Smooth muscle cell (in vitro differentiated cells): Measurements from ENCODE around the gene ACVR1. TPM values are rescaled to one million over a fixed set of nuclear protein-coding genes. Genes with fewer than 3 reads are reported as not detected.

Experiments used
- DNase-seq: peaks from one replicate; lab custom pipeline; 2025; ENCODE audit not compliant: unreplicated experiment; lab: John Stamatoyannopoulos, UW
- H2AFZ ChIP-seq: fragments of 200-600 bp; sonication (generic); 2 replicates; pipeline ENCODE4 v1.6.0; 2016; ENCODE audit warnings: antibody characterized with exemption, low read depth, mild to moderate bottlenecking
- H3F3A ChIP-seq: fragments of 200-600 bp; sonication (generic); 2 replicates; pipeline ENCODE4 v1.6.0; 2017; ENCODE audit warnings: antibody characterized with exemption, low read depth
- H3K27ac ChIP-seq: fragments of 200-600 bp; sonication (generic); 2 replicates; pipeline ENCODE4 v1.5.1; 2016; ENCODE audit warnings: low read depth, mild to moderate bottlenecking
- H3K27me3 ChIP-seq: fragments of 200-600 bp; sonication (generic); 2 replicates; pipeline ENCODE4 v1.6.1; 2016; ENCODE audit warnings: low read depth, mild to moderate bottlenecking
- H3K36me3 ChIP-seq: fragments of 200-600 bp; sonication (generic); 2 replicates; pipeline ENCODE4 v1.5.1; 2016; ENCODE audit warnings: low read depth
- H3K4me1 ChIP-seq: fragments of 200-600 bp; sonication (generic); 2 replicates; pipeline ENCODE4 v1.5.1; 2016; ENCODE audit warnings: low read depth
- H3K4me2 ChIP-seq: fragments of 200-600 bp; sonication (generic); 2 replicates; pipeline ENCODE4 v1.6.0; 2016; ENCODE audit warnings: mild to moderate bottlenecking
- H3K4me3 ChIP-seq: fragments of 200-600 bp; sonication (generic); 2 replicates; pipeline ENCODE4 v1.5.1; 2016; ENCODE audit warnings: mild to moderate bottlenecking
- H3K79me2 ChIP-seq: fragments of 200-600 bp; sonication (generic); 2 replicates; pipeline ENCODE4 v1.6.0; 2016; ENCODE audit warnings: low read depth, mild to moderate bottlenecking
- H3K9ac ChIP-seq: fragments of 200-600 bp; sonication (generic); 2 replicates; pipeline ENCODE4 v1.6.0; 2016; ENCODE audit warnings: low read depth
- H3K9me3 ChIP-seq: fragments of 200-600 bp; sonication (generic); replicated peaks from 2 replicates; pipeline ENCODE4 v1.5.1; 2016; ENCODE audit warnings: low read depth
- H4K20me1 ChIP-seq: fragments of 200-600 bp; sonication (generic); 2 replicates; pipeline ENCODE4 v1.6.0; 2016; ENCODE audit warnings: low read depth
- CTCF ChIP-seq: fragments of 200-600 bp; sonication (generic); IDR thresholded peaks from 2 replicates; pipeline ENCODE4 v1.5.1; 2017; ENCODE audit warnings: borderline replicate concordance, mild to moderate bottlenecking, antibody characterized with exemption; ENCODE audit not compliant: insufficient read depth, poor library complexity, severe bottlenecking
- WGBS: methylation state at CpG from one replicate; pipeline ENCODE4 v1.1.7; 2016; ENCODE audit warnings: low lambda C conversion rate; 5-methylcytosine and 5-hydroxymethylcytosine counted together
- polyA plus RNA-seq: library from polyadenylated mRNA; unstranded; fragments of >200 nt; fragmentation: Nextera tagmentation; extraction: Ambion mirVana; gene quantifications from 2 replicates; pipeline ENCODE4 v1.2.1, GENCODE V29; 2016
- total RNA-seq: library from RNA; depleted of rRNA; stranded (reverse); fragments of >200 nt; gene quantifications from 2 replicates; pipeline ENCODE4 v1.2.3, GENCODE V29; 2014

Gene ACVR1
- total and polyA plus RNA-seq, 2 experiments from 2014 or later, result 27.2 to 32.7 TPM

GRCh38 chr2:157837851-157838441, 38.2 kb downstream of the ACVR1 start:
- Histone ChIP-seq H4K20me1 (peaks cover 40% of the 10 kb centered on the region), H3F3A (peaks cover 31% of the 10 kb centered on the region), H3K27ac (peak overlapping the region; percentile 98), H3K36me3 (no peaks in the 10 kb centered on the region), H3K4me2 (peak overlapping the region; percentile 87), H3K27me3 (no peaks in the 10 kb centered on the region), H3K9me3 (no peaks in the 10 kb centered on the region), H3K4me1 (peaks cover 47% of the 10 kb centered on the region), H3K4me3 (peak overlapping the region; percentile 50), H2AFZ (peak overlapping the region; percentile 24), H3K9ac (peak overlapping the region; percentile 89), H3K79me2 (peaks cover 79% of the 10 kb centered on the region)
- no peak for DNase-seq
- TF ChIP-seq CTCF, result no peak
- 24% methylated on average over 13 of the region's 13 CpGs for WGBS

DNA sequence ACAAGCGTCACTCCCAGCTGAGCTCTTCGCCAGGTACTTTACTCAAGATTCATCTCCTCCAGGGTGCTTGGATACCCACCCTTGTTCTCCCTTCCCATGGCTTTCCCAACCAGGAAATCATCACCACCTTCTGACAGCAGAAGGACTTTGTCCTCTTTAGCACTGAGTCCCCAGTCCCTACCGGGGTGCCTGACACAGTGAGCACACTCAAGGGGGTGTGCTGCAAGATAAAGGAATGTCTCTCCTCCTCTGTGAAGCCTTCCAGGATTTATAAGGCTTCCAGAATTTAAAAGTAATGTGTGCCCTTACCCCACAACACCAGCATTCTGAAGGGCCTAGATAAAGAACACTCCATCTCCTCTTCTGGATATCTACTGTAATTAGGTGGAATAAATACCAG, 39.6 kb downstream of the ACVR1 start:
- Histone ChIP-seq H3K36me3 (no peaks in the 10 kb centered on the region), H3K27me3 (no peaks in the 10 kb centered on the region), H3K4me1 (peaks cover 42% of the 10 kb centered on the region), H3K4me2 (no peak overlapping the region), H3K79me2 (peaks cover 77% of the 10 kb centered on the region), H3F3A (peaks cover 31% of the 10 kb centered on the region), H3K27ac (peak overlapping the region; percentile 98), H4K20me1 (peaks cover 36% of the 10 kb centered on the region), H2AFZ (no peak overlapping the region), H3K9ac (no peak overlapping the region), H3K4me3 (no peak overlapping the region), H3K9me3 (no peaks in the 10 kb centered on the region)
- TF ChIP-seq CTCF, result no peak
- 88% methylated on average over 3 of the region's 3 CpGs for WGBS
- DNase-seq, result no peak

GRCh38 chr2:157835425-157835824, 40.7 kb downstream of the ACVR1 start:
- no peak for DNase-seq
- Histone ChIP-seq H3F3A (peaks cover 31% of the 10 kb centered on the region), H3K9me3 (no peaks in the 10 kb centered on the region), H2AFZ (no peak overlapping the region), H3K4me3 (no peak overlapping the region), H3K36me3 (no peaks in the 10 kb centered on the region), H3K4me1 (peaks cover 42% of the 10 kb centered on the region), H3K4me2 (no peak overlapping the region), H3K27me3 (no peaks in the 10 kb centered on the region), H3K27ac (no peak overlapping the region), H4K20me1 (peaks cover 26% of the 10 kb centered on the region), H3K79me2 (peaks cover 71% of the 10 kb centered on the region), H3K9ac (no peak overlapping the region)
- no peak for TF ChIP-seq CTCF
- 97% methylated on average over 1 of the region's 1 CpG for WGBS

GRCh38 chr2:157835006-157835405, 41.1 kb downstream of the ACVR1 start:
- WGBS, result 66% methylated on average over 4 of the region's 4 CpGs
- Histone ChIP-seq H3K9ac (no peak overlapping the region), H3F3A (peaks cover 30% of the 10 kb centered on the region), H3K27me3 (no peaks in the 10 kb centered on the region), H3K4me3 (no peak overlapping the region), H3K36me3 (no peaks in the 10 kb centered on the region), H3K9me3 (no peaks in the 10 kb centered on the region), H2AFZ (no peak overlapping the region), H3K27ac (no peak overlapping the region), H3K79me2 (peaks cover 71% of the 10 kb centered on the region), H3K4me1 (peaks cover 38% of the 10 kb centered on the region), H3K4me2 (no peak overlapping the region), H4K20me1 (peaks cover 22% of the 10 kb centered on the region)
- TF ChIP-seq CTCF, result no peak
- DNase-seq, result no peak
